HepG2 (cell line): ENCODE measurements around the gene OR2M7. TPM values are rescaled to one million over a fixed set of nuclear protein-coding genes. Genes with fewer than 3 reads are reported as not detected.

Experiments used
- ATAC-seq: fragments of 200-7000 bp; cut with Tn5 transposase; 3 replicates; pipeline ENCODE4 v1.9.1; 2020; ENCODE audit warnings: mild to moderate bottlenecking, moderate library complexity
- BruUV-seq: library from RNA; stranded (reverse); fragments of 400-500 nt; replicated peaks from 2 replicates; lab custom pipeline; 2021; lab: Mats Ljungman, UMichigan
- CTCF ChIA-PET: fragments of 300-600 bp; formaldehyde crosslinking; extraction: SDS; loops from one replicate; lab custom pipeline; 2021; ENCODE audit warnings: low total read pairs, inconsistent platforms, low intra/inter-chr PET ratio; lab: Yijun Ruan, JAX
- POLR2A ChIA-PET: fragments of 350-600 bp; sonication (Branson Sonifier 250); formaldehyde crosslinking; loops from one replicate; lab custom pipeline; 2020; ENCODE audit warnings: antibody characterized with exemption, inconsistent platforms; lab: Yijun Ruan, JAX
- DNase-seq: peaks from one replicate; pipeline ENCODE4 v3.0.0-alpha.2; 2015; ENCODE audit warnings: low spot score
- FAIRE-seq: peaks from 3 replicates; lab custom pipeline; 2011; peaks lifted over from hg19 to GRCh38; lab: Jason Lieb, UNC
- H2AFZ ChIP-seq: one replicate; pipeline ENCODE4 v1.6.1; 2011; ENCODE audit warnings: low read length, inconsistent platforms
- H3K27ac ChIP-seq: fragments of 300-600 bp; 3 replicates; pipeline ENCODE4 v1.8.0; 2011; ENCODE audit warnings: mixed run types, mild to moderate bottlenecking, mixed read lengths, low read length, inconsistent platforms; ENCODE audit not compliant: insufficient read depth; ENCODE audit errors: extremely low read length
- H3K27me3 ChIP-seq, 2 experiments: fragments of 200-600 bp in 1 of 2; 2 replicates in 1 of 2; 3 replicates in 1 of 2; pipeline versions ENCODE4 v1.6.0 to v1.8.0; 2011; ENCODE audit warnings: low read length in 2 of 2, mild to moderate bottlenecking in 2 of 2, moderate library complexity in 2 of 2, inconsistent platforms in 1 of 2; ENCODE audit not compliant: insufficient read depth in 2 of 2, control insufficient read depth in 1 of 2
- H3K36me3 ChIP-seq, 2 experiments: fragments of 200-600 bp in 1 of 2; replicated peaks in 1 of 2; 2 replicates in 1 of 2; 3 replicates in 1 of 2; pipeline versions ENCODE4 v1.5.1 to v1.8.0; 2011; ENCODE audit warnings: low read length in 2 of 2, inconsistent platforms in 1 of 2; ENCODE audit not compliant: insufficient read depth in 2 of 2, control insufficient read depth in 1 of 2
- H3K4me1 ChIP-seq: 2 replicates; pipeline ENCODE4 v1.5.1; 2012; ENCODE audit warnings: low read length, inconsistent platforms; ENCODE audit not compliant: insufficient read depth
- H3K4me2 ChIP-seq: 2 replicates; pipeline ENCODE4 v1.6.0; 2011; ENCODE audit warnings: low read depth, low read length, inconsistent platforms
- H3K4me3 ChIP-seq, 3 experiments: fragments of 200-600 bp in 1 of 3; sonication (generic), shearing (Covaris generic) in 1 of 3; replicated peaks in 1 of 3; 2 replicates each; pipeline ENCODE4 v1.5.1; 2011 to 2016; ENCODE audit warnings: low read length in 3 of 3, inconsistent platforms in 2 of 3, low read depth in 2 of 3, mild to moderate bottlenecking in 2 of 3, control low read depth in 1 of 3, mixed read lengths in 1 of 3; ENCODE audit not compliant: insufficient read depth in 1 of 3
- H3K79me2 ChIP-seq: one replicate; pipeline ENCODE4 v1.6.1; 2011; ENCODE audit warnings: low read length, inconsistent platforms; ENCODE audit not compliant: insufficient read depth
- H3K9ac ChIP-seq: 2 replicates; pipeline ENCODE4 v1.6.0; 2011; ENCODE audit warnings: mild to moderate bottlenecking, low read depth, low read length, inconsistent platforms; ENCODE audit not compliant: insufficient read depth
- H3K9me3 ChIP-seq: 2 replicates; pipeline ENCODE4 v1.5.1; 2012; ENCODE audit warnings: mild to moderate bottlenecking, low read length
- H4K20me1 ChIP-seq: 2 replicates; pipeline ENCODE4 v1.6.0; 2011; ENCODE audit warnings: inconsistent platforms, mild to moderate bottlenecking, low read length, moderate library complexity; ENCODE audit not compliant: insufficient read depth
- CEBPG ChIP-seq: IDR thresholded peaks from 2 replicates; pipeline ENCODE4 v1.6.1; 2016
- GTF3A ChIP-seq: sonication (generic); formaldehyde crosslinking; conservative IDR thresholded peaks from 2 replicates; pipeline ENCODE4 v1.4.0; 2020; ENCODE audit warnings: mild to moderate bottlenecking, missing genetic modification reagents
- NAIF1 ChIP-seq: sonication (generic); formaldehyde crosslinking; IDR thresholded peaks from 2 replicates; pipeline ENCODE4 v1.5.0; 2020; ENCODE audit warnings: mild to moderate bottlenecking, missing genetic modification reagents, borderline replicate concordance
- ONECUT2 ChIP-seq: sonication (generic); formaldehyde crosslinking; IDR thresholded peaks from 2 replicates; pipeline ENCODE4 v1.4.0; 2020; ENCODE audit warnings: missing genetic modification reagents
- SP5 ChIP-seq: IDR thresholded peaks from 2 replicates; pipeline ENCODE4 v1.6.1; 2016; ENCODE audit warnings: low read depth, borderline replicate concordance
- ZNF329 ChIP-seq: sonication (generic); formaldehyde crosslinking; IDR thresholded peaks from 2 replicates; pipeline ENCODE4 v1.9.0; 2021; ENCODE audit warnings: low read depth, mild to moderate bottlenecking, missing genetic modification reagents
- ZNF652 ChIP-seq: IDR thresholded peaks from 2 replicates; pipeline ENCODE4 v1.6.1; 2016; ENCODE audit warnings: low read depth, borderline replicate concordance
- ZNF891 ChIP-seq: sonication (generic); formaldehyde crosslinking; IDR thresholded peaks from 2 replicates; pipeline ENCODE4 v1.5.0; 2020; ENCODE audit warnings: mild to moderate bottlenecking, missing genetic modification reagents
- WGBS: methylation state at CpG from one replicate; pipeline ENCODE4 v1.1.6; 2017; ENCODE audit warnings: low lambda C conversion rate; 5-methylcytosine and 5-hydroxymethylcytosine counted together
- in situ Hi-C: cut with HindIII; loops from 2 replicates; pipeline ENCODE4 v1.10.0; 2017; ENCODE audit warnings: low pct_unique_long_range_greater_than_20kb; ENCODE audit not compliant: extremely low pct_ligation_motif_present
- intact Hi-C: fragments of 100-400 bp; cut with micrococcal nuclease; formaldehyde crosslinking; loops from one replicate; pipeline ENCODE4 v1.10.0; 2022; ENCODE audit not compliant: unreplicated experiment
- polyA plus RNA-seq, 8 experiments: library from polyadenylated mRNA; depleted of rRNA in 3 of 8; stranded (reverse) in 7 of 8; unstranded in 1 of 8; fragments of >200 nt; fragmentation: Illumina TruSeq in 4 of 8; extraction: Trizol in 4 of 8; gene quantifications; 2 replicates each; pipeline versions ENCODE4 v1.2.1 to v1.2.3, GENCODE V29; 2011 to 2016; ENCODE audit warnings: low read depth in 4 of 8, missing spikeins in 1 of 8, mixed read lengths in 1 of 8; ENCODE audit not compliant: insufficient read depth in 1 of 8
- total RNA-seq, 5 experiments: library from RNA; depleted of rRNA; stranded (reverse); fragments of >200 nt; fragmentation: Illumina TruSeq; extraction: Trizol; gene quantifications; 2 replicates each; pipeline ENCODE4 v1.2.3, GENCODE V29; 2016; ENCODE audit warnings: low read depth in 1 of 5
- TF ChIP-seq, protein P1 (sequence below): sonication (generic); formaldehyde crosslinking; IDR thresholded peaks from 2 replicates; pipeline ENCODE4 v1.4.0; 2020; ENCODE audit warnings: missing genetic modification reagents
- TF ChIP-seq, protein P2 (sequence below): sonication (generic); formaldehyde crosslinking; IDR thresholded peaks from 2 replicates; pipeline ENCODE4 v1.4.0; 2020; ENCODE audit warnings: mild to moderate bottlenecking, missing genetic modification reagents
- TF ChIP-seq, protein P3 (sequence below): sonication (generic); formaldehyde crosslinking; conservative IDR thresholded peaks from 2 replicates; pipeline ENCODE4 v1.8.0; 2022; ENCODE audit warnings: missing genetic modification reagents
- TF ChIP-seq, protein P4 (sequence below): sonication (generic); formaldehyde crosslinking; IDR thresholded peaks from 2 replicates; pipeline ENCODE4 v1.4.0; 2020; ENCODE audit warnings: missing genetic modification reagents, low read depth, mild to moderate bottlenecking, borderline replicate concordance

The OR2M7 gene
- total and polyA plus RNA-seq, 2 of the 13 experiments (the other 11 are each of a cell fraction or from before 2014, with no cell fraction given) = not detected

DNA sequence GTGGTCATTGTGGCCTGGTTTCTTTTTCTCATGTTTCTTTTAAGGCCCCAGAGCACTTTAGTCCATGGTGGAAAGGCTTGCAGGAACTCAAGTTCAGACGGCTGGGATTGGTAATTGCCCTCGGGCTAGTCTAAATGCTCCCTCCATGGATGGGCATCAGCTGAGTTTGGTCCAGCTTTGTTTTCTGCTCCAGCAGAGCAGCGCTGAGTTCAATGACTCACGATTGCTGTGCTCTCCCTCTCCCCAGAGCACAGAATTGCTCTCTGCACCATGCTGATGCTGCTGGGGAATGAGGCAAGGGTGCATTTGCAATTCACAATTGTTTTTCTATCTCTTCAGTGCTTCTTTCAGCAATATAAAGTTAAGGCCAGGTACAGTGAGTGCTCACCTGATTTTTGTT lies 49.4 kb upstream of the OR2M7 start:
- no peak for DNase-seq
- ChIA-PET POLR2A (no interaction called here), CTCF (no interaction called here)
- Histone ChIP-seq H3K9me3 (peaks cover 41% of the 10 kb centered on the region), H3K36me3 (no peaks in the 10 kb centered on the region), H4K20me1 (no peaks in the 10 kb centered on the region), H3K4me2 (no peak overlapping the region), H3K4me3 (no peak overlapping the region), H3K79me2 (no peaks in the 10 kb centered on the region), H3K27me3 (no peaks in the 10 kb centered on the region), H2AFZ (no peak overlapping the region), H3K27ac (no peak overlapping the region), H3K4me1 (no peaks in the 10 kb centered on the region), H3K9ac (no peak overlapping the region)
- ATAC-seq = no peak
- no TSS peak for BruUV-seq
- 0% methylated on average over 2 of the region's 4 CpGs for WGBS
- in situ Hi-C loops = no loop called here
- intact Hi-C loops = no loop called here
- FAIRE-seq = no peak
- TF ChIP-seq, protein P1, sequence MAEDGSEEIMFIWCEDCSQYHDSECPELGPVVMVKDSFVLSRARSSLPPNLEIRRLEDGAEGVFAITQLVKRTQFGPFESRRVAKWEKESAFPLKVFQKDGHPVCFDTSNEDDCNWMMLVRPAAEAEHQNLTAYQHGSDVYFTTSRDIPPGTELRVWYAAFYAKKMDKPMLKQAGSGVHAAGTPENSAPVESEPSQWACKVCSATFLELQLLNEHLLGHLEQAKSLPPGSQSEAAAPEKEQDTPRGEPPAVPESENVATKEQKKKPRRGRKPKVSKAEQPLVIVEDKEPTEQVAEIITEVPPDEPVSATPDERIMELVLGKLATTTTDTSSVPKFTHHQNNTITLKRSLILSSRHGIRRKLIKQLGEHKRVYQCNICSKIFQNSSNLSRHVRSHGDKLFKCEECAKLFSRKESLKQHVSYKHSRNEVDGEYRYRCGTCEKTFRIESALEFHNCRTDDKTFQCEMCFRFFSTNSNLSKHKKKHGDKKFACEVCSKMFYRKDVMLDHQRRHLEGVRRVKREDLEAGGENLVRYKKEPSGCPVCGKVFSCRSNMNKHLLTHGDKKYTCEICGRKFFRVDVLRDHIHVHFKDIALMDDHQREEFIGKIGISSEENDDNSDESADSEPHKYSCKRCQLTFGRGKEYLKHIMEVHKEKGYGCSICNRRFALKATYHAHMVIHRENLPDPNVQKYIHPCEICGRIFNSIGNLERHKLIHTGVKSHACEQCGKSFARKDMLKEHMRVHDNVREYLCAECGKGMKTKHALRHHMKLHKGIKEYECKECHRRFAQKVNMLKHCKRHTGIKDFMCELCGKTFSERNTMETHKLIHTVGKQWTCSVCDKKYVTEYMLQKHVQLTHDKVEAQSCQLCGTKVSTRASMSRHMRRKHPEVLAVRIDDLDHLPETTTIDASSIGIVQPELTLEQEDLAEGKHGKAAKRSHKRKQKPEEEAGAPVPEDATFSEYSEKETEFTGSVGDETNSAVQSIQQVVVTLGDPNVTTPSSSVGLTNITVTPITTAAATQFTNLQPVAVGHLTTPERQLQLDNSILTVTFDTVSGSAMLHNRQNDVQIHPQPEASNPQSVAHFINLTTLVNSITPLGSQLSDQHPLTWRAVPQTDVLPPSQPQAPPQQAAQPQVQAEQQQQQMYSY (CRISPR knock-in tag) = no peak
- TF ChIP-seq, protein P2, sequence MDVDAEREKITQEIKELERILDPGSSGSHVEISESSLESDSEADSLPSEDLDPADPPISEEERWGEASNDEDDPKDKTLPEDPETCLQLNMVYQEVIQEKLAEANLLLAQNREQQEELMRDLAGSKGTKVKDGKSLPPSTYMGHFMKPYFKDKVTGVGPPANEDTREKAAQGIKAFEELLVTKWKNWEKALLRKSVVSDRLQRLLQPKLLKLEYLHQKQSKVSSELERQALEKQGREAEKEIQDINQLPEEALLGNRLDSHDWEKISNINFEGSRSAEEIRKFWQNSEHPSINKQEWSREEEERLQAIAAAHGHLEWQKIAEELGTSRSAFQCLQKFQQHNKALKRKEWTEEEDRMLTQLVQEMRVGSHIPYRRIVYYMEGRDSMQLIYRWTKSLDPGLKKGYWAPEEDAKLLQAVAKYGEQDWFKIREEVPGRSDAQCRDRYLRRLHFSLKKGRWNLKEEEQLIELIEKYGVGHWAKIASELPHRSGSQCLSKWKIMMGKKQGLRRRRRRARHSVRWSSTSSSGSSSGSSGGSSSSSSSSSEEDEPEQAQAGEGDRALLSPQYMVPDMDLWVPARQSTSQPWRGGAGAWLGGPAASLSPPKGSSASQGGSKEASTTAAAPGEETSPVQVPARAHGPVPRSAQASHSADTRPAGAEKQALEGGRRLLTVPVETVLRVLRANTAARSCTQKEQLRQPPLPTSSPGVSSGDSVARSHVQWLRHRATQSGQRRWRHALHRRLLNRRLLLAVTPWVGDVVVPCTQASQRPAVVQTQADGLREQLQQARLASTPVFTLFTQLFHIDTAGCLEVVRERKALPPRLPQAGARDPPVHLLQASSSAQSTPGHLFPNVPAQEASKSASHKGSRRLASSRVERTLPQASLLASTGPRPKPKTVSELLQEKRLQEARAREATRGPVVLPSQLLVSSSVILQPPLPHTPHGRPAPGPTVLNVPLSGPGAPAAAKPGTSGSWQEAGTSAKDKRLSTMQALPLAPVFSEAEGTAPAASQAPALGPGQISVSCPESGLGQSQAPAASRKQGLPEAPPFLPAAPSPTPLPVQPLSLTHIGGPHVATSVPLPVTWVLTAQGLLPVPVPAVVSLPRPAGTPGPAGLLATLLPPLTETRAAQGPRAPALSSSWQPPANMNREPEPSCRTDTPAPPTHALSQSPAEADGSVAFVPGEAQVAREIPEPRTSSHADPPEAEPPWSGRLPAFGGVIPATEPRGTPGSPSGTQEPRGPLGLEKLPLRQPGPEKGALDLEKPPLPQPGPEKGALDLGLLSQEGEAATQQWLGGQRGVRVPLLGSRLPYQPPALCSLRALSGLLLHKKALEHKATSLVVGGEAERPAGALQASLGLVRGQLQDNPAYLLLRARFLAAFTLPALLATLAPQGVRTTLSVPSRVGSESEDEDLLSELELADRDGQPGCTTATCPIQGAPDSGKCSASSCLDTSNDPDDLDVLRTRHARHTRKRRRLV (CRISPR knock-in tag) = no peak
- TF ChIP-seq ZNF891 (no peak), CEBPG (no peak), NAIF1 (CRISPR knock-in tag) (no peak), SP5 (no peak), ZNF329 (CRISPR knock-in tag) (no peak), ONECUT2 (no peak), GTF3A (no peak), ZNF652 (CRISPR knock-in tag) (no peak)
- TF ChIP-seq, protein P3, sequence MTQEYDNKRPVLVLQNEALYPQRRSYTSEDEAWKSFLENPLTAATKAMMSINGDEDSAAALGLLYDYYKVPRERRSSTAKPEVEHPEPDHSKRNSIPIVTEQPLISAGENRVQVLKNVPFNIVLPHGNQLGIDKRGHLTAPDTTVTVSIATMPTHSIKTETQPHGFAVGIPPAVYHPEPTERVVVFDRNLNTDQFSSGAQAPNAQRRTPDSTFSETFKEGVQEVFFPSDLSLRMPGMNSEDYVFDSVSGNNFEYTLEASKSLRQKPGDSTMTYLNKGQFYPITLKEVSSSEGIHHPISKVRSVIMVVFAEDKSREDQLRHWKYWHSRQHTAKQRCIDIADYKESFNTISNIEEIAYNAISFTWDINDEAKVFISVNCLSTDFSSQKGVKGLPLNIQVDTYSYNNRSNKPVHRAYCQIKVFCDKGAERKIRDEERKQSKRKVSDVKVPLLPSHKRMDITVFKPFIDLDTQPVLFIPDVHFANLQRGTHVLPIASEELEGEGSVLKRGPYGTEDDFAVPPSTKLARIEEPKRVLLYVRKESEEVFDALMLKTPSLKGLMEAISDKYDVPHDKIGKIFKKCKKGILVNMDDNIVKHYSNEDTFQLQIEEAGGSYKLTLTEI (CRISPR knock-in tag) = no peak
- TF ChIP-seq, protein P4, sequence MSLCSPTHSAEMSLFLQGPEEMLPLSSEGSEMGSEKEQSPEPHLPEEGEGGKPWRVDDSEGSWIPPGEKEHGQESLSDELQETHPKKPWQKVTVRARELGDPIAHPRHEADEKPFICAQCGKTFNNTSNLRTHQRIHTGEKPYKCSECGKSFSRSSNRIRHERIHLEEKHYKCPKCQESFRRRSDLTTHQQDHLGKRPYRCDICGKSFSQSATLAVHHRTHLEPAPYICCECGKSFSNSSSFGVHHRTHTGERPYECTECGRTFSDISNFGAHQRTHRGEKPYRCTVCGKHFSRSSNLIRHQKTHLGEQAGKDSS = no peak
